GM11168 (cell line): ENCODE data around the gene POLR1G.
"Not testable (repeated sequence)": the region's sequence is repeated elsewhere in the genome, so short reads cannot be mapped to it uniquely, and the experiment has no call there.

Experiments
- in situ Hi-C: fragments of 300-500 bp; cut with MboI; formaldehyde crosslinking; loops from one replicate; pipeline ENCODE4 v1.12.0; 2022; ENCODE audit warnings: low sequenced_read_pairs; ENCODE audit not compliant: unreplicated experiment

The POLR1G gene

DNA sequence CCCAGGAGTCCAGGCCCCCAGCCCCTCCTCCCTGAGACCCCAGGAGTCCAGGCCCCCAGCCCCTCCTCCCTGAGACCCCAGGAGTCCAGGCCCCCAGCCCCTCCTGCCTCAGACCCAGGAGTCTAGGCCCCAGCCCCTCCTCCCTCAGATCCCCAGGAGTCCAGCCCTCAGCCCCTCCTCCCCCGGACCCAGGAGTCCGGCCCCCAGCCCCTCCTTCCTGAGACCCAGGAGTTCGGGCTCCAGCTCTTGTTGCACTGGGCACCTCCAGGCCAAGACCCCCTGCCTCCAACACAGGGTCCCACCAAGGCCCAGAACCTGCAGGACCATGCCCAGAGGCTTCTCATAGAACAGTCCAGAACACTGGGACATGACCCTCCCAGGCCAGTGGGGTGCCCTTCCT, 13.5 kb downstream of the POLR1G start:
- in situ Hi-C loops, result no loop called here

DNA sequence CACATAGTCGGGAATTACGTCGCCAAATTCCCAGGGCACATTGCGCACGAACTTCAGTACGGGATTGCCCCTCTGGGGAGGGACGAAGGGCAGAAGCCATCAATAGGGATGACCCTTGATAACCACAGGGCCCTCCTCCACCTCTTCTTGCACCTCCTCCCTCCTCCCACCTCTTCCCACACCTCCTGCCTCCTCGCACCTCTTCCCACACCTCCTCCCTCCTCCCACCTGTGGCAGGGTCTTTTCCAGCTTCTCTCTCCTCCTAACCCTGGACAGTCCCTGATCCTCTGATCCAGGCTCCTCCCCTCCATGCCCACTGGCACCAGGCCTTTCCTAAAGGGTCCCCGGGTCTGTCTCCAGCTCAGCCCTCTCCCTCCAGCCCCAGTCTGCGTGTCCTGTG, 13.9 kb downstream of the POLR1G start:
- in situ Hi-C loops, result no loop called here

GRCh38 chr19:45420871-45421270, 14.4 kb downstream of the POLR1G start:
- in situ Hi-C loops, result no loop called here

DNA sequence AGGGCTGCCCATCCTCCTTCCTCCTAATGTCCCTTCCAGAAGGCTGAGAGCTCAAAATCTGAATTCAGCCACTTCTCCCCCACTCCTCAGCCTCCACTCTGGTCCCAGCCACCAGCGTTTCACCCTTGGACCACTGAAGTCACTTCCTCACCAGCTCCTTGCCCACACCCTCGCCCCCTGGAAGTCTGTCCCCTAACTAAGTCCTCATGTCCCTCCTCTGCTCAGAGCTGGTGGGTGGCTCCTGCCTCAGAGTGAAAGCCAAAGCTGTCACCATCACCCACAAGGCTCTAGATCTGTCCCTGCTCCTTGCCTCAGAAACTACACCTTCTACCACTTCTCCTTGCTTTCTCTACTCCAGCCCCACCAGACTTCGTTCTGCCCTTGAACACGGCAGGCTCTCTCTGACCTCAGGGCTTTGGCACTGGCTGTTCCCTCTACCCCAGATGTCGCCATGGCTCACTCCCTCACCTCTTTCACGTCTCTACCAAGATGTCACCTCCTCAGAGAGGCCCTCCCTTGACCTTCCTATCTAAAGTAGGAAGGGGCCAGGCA, 15.6 kb downstream of the POLR1G start:
- in situ Hi-C loops, result no loop called here

GRCh38 chr19:45423033-45423588, 16.7 kb downstream of the POLR1G start:
- in situ Hi-C loops, result no loop called here

GRCh38 chr19:45423589-45424190, 17.2 kb downstream of the POLR1G start, which contains the start of gene ERCC1:
TSS of gene ERCC1 (minus strand) at chr19:45423917. CDS start at chr19:45423374, 543 bp downstream.
- in situ Hi-C loops, result no loop called here

- in situ Hi-C loops, result no loop called here
These were observed 18.0 kb downstream of the POLR1G start for GRCh38 chr19:45424191-45425058.

- in situ Hi-C loops, result no loop called here
These were observed 22.2 kb downstream of the POLR1G start for GRCh38 chr19:45428384-45429231.

GRCh38 chr19:45429896-45430295, 23.5 kb downstream of the POLR1G start:
- in situ Hi-C loops, result not testable (repeated sequence)

DNA sequence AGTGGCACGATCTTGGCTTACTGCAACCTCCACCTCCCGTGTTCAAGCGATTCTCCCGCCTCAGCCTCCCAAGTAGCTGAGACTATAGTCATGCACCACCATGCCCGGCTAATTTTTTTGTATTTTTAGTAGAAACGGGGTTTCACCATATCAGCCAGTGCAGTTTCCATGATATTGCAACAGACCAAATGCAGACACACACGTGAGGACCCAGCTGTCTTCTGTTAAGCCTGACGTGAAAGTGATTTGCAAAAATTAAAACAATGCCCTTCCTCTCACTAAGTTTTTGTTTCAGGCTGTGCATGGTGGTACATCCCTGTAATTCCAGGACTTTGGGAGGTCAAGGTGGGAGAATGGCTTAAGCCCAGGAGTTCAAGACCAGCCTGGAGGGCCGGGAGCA, 24.6 kb downstream of the POLR1G start:
- in situ Hi-C loops, result not testable (repeated sequence)

DNA sequence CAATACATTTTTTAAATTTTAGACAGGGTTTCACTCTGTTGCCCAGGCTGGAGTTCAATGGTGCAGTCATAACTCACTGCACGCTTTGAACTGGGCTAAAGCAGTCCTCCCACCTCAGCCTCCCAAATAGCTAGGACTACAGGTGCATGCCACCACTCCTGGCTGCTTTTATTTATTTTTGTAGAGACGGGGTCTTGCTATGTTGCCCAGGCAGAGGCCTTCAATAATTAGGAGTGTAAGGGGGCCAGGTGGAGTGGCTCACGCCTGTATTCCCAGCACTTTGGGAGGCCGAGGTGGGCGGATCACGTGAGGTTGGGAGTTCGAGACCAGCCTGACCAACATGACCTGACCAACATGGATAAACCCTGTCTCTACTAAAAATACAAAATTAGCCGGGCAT, 26.1 kb downstream of the POLR1G start:
- in situ Hi-C loops, result not testable (repeated sequence)

DNA sequence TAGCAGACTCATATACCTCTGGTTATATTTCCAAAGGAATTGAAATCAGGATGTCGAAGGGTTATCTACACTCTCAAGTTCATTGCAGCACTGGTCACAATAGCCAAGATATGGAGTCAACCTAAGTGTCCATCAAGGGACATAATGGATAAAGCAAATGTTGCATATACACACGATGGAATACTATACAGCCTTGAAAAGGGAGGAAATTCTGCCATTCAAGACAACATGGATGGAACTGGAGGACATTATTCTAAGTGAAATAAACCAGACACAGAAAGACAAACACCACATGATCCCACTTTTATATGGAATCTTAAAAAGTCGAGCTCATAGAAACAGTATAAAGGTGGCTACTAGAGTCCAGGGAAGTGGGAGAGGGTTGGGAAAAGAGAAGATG, 30.9 kb downstream of the POLR1G start:
- in situ Hi-C loops, result loop anchor here (5.0 kb wide), 1 partner anchor 40 kb away; no protein-coding TSS in a partner anchor

GRCh38 chr19:45439190-45439568, 32.7 kb downstream of the POLR1G start:
- in situ Hi-C loops, result loop anchor here (5.0 kb wide), 1 partner anchor 38 kb away; no protein-coding TSS in a partner anchor

DNA sequence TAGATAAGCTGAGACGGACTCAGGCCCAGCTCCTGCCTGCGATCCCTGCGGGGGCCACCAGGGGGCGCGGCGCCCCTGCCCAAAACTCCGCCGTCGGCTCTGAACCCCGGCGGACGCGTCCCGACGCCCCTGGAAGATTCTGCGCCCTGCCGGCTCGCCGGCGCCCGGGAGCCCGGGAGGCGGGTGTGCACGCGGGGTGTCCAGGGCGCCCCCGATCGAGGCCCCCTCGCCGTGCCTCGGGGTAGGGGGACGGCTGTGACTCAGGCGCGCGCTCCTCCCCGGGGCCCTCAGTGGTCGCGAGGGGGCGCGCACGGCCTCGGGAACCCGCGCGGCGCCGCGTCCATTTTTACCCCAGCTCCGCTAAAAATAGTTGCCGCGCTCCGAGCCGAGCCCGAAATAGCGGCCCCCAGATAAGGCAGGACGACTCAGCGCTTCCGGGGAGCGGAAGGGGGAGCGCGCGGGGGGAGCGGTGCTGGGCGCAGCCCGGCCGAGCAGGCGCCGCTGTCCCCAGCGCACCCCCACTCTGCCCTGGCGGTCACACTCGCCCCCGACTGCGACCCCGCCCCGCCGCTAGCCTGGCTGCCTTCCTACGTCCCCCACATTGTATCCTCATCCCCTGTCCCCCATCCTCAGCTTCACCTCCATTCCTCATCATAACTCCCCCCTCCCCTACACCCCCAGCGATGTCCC, 33.3 kb downstream of the POLR1G start:
- in situ Hi-C loops, result loop anchor here (5.0 kb wide), 1 partner anchor 38 kb away; no protein-coding TSS in a partner anchor

DNA sequence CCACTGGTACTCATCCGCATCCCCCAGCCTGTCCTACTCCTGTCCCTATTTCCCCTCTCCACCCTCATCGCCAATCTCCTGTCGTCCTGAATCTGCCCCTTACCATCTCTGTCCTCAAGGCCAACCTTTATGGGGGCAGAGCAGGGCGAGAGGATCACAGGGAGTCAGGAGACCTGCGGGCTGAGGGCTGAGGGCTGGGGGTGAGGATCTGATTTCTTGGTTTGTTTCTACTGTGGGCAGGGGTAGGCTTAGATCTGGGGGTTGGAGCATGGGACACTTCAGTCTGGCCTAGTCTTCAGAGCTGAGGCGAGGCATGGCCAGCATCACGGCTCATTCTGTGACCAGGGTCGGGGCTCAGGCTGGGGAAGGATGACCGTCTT, 33.8 kb downstream of the POLR1G start:
- in situ Hi-C loops, result no loop called here

GRCh38 chr19:45440873-45441654, 34.6 kb downstream of the POLR1G start:
- in situ Hi-C loops, result no loop called here

- in situ Hi-C loops, result no loop called here
These were observed 35.9 kb downstream of the POLR1G start for GRCh38 chr19:45442408-45442777.

DNA sequence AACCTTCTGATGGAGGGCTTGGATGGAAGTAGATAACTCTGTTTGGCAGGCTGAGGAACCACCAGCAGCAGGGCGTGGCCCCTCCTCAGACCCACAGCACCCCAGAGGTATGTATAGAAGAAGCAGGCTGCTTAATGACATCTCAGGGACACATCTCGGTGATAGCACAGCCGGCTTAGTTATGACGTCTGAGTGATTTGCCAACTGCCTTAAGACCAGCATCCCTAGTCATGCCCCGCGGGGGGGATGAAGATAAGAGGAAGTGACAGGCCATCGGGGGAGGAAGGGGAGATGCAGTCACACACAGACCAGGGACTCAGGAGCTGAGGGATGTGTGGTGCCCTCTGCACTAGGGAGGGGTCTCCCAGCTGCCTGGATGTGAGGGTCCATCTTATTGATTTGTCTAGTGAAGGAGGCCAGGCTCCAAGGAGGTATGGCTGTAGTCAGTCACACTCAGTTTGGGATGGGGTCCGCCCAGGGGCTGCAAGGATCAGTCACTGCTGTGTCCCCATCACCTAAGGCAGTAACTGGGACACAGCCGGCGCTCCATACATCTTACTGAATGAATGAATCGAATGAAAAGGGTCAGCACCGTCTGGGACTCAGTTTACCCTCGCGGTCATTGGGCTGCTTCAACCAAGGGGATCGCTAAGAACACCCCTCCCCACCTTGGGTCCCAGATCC, 36.5 kb downstream of the POLR1G start:
- in situ Hi-C loops, result no loop called here
